Gastrocnemius medialis (tissue), 4 donors: ENCODE data around the gene USP21. TPM values are rescaled to one million over a fixed set of nuclear protein-coding genes. Genes with fewer than 3 reads are reported as not detected.
A peak's percentile ranks its signal among the peaks of the same experiment; 100 is the strongest.

Experiments
- ATAC-seq, 2 donors: fragments of 150-250 bp; one replicate each; pipeline ENCODE4 v1.9.1; 2016
- DNase-seq, 2 donors: peaks; one replicate each; pipeline ENCODE4 v3.0.0-alpha.2; 2019
- H3K27ac ChIP-seq, 4 donors: fragments of 200-600 bp; sonication (generic); 1 replicate in 1 of 4; 2 replicates in 3 of 4; pipeline ENCODE4 v1.5.1; 2016 to 2018; ENCODE audit warnings: mild to moderate bottlenecking in 2 of 4, moderate library complexity in 1 of 4
- H3K27me3 ChIP-seq, 3 donors: fragments of 200-600 bp; sonication (generic) in 2 of 3; 1 replicate in 1 of 3; 2 replicates in 2 of 3; pipeline versions ENCODE4 v1.5.1 to v1.6.0; 2016 to 2019; ENCODE audit warnings: mild to moderate bottlenecking in 1 of 3, moderate library complexity in 1 of 3
- H3K36me3 ChIP-seq, 2 donors: fragments of 200-600 bp; sonication (generic) in 1 of 2; one replicate each; pipeline ENCODE4 v1.5.1; 2017 to 2018
- H3K4me1 ChIP-seq, 2 donors: fragments of 200-600 bp; sonication (generic) in 1 of 2; one replicate each; pipeline ENCODE4 v1.5.1; 2016 to 2017; ENCODE audit warnings: mild to moderate bottlenecking in 2 of 2
- H3K4me3 ChIP-seq, 4 donors: fragments of 200-600 bp; sonication (generic) in 3 of 4; 1 replicate in 1 of 4; 2 replicates in 3 of 4; pipeline ENCODE4 v1.5.1; 2016 to 2019; ENCODE audit warnings: mild to moderate bottlenecking in 2 of 4
- H3K9me3 ChIP-seq, 3 donors: fragments of 200-600 bp; sonication (generic) in 2 of 3; 1 replicate in 1 of 3; 2 replicates in 2 of 3; pipeline ENCODE4 v1.5.1; 2016 to 2019
- POLR2A ChIP-seq, 2 donors: fragments of 450-650 bp; IDR thresholded peaks; one replicate each; pipeline ENCODE4 v1.6.1; 2017; ENCODE audit warnings: antibody characterized with exemption in 2 of 2, mild to moderate bottlenecking in 2 of 2, moderate library complexity in 2 of 2
- in situ Hi-C, 4 donors: fragments of 200-750 bp; cut with MboI; loops; one replicate each; pipeline versions ENCODE4 v1.15.0 to v1.8.0; 2017; ENCODE audit warnings: low sequenced_read_pairs in 4 of 4
- intact Hi-C: fragments of 100-400 bp; cut with DNase I; formaldehyde crosslinking; loops from one replicate; pipeline ENCODE4 v1.15.1; 2023; ENCODE audit warnings: low total_unique reads
- total RNA-seq, 4 donors: library from RNA; depleted of rRNA; stranded (reverse); fragments of >200 nt; gene quantifications; one replicate each; pipeline versions ENCODE4 v1.1.0 to v1.2.3, GENCODE V29; 2016
- TF ChIP-seq, protein P1 (sequence below), 5 experiments: fragments of 450-650 bp in 3 of 5; fragments of 200-600 bp in 2 of 5; sonication (generic) in 2 of 5; IDR thresholded peaks in 4 of 5; conservative IDR thresholded peaks in 1 of 5; 1 replicate in 4 of 5; 2 replicates in 1 of 5; pipeline ENCODE4 v1.5.1; 2016 to 2019; ENCODE audit warnings: antibody characterized with exemption in 5 of 5, mild to moderate bottlenecking in 3 of 5, moderate library complexity in 3 of 5

USP21 gene
- total RNA-seq, 4 donors from 2014 or later: 16.5 to 20.8 (median 18.0) TPM

DNA sequence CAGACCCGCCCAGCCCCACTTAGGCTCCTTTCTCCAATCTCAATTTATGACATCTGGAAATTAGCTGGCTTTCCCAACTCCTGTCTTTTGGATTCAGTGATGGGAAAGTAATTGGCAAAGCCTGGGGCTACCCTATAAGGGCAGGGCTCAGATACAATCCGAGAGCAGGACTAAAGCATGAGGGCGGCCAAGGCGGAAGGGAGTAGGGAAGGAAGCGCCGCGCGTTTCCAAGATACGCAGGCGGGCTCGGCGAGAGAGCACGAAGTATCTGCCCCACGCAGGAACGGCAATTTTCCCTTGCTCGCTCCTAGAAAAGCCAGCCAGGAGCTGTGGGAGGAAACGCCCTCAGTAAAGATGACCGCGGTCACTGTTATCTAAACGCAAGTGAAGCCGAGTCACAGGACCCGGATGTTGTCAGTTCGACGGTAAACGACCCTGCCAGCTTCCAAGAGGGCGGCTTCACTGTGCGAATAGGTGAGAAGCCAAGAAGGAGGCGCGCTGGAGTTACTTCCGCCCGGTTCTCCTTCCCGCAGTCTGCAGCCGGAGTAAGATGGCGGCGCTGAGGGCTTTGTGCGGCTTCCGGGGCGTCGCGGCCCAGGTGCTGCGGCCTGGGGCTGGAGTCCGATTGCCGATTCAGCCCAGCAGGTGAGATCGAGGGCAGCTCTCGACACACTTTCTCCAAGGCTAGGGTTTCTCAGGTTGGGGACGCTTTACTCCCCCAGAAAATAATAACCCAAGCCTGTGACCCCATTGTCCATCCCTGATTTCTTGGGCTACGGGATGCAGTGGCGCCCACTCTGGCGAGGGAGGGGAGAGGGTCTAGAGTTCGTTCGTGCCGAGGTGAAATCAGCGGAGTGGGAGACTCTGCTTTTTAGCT, 42.8 kb downstream of the USP21 start, which contains the start of gene NDUFS2:
Gene NDUFS2, plus strand, starts transcription at position 532 of the 877 bp plus-strand sequence. Its CDS starts 19 bp downstream, at position 551.
- DNase-seq (peak; percentile 99), ATAC-seq (peak; percentile 97)
- Histone ChIP-seq H3K9me3 (no peaks in the 10 kb centered on the region), H3K4me3 (peak within 1 kb of the TSS; percentile 66 to 93 (median 84)), H3K36me3 (peaks cover 0 to 34% of the 10 kb centered on the region in 2 donors), H3K27ac (peak within 1 kb of the TSS; percentile 94 to 99 (median 98)), H3K4me1 (peaks cover 58 to 81% of the 10 kb centered on the region in 2 donors), H3K27me3 (no peaks in the 10 kb centered on the region)
- TF ChIP-seq POLR2A (IDR thresholded peaks at IDR 0.05): peak; percentile 82 to 86
- TF ChIP-seq, protein P1, sequence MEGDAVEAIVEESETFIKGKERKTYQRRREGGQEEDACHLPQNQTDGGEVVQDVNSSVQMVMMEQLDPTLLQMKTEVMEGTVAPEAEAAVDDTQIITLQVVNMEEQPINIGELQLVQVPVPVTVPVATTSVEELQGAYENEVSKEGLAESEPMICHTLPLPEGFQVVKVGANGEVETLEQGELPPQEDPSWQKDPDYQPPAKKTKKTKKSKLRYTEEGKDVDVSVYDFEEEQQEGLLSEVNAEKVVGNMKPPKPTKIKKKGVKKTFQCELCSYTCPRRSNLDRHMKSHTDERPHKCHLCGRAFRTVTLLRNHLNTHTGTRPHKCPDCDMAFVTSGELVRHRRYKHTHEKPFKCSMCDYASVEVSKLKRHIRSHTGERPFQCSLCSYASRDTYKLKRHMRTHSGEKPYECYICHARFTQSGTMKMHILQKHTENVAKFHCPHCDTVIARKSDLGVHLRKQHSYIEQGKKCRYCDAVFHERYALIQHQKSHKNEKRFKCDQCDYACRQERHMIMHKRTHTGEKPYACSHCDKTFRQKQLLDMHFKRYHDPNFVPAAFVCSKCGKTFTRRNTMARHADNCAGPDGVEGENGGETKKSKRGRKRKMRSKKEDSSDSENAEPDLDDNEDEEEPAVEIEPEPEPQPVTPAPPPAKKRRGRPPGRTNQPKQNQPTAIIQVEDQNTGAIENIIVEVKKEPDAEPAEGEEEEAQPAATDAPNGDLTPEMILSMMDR (IDR thresholded peaks at IDR 0.05 in 4 of 5, conservative IDR thresholded peaks at IDR 0.05 in 1 of 5): peak in 1 of 5 experiments; percentile 18
- intact Hi-C loops (loop anchor here (1.0 to 5.0 kb wide), 4 partner anchors 25 to 185 kb away; partner anchors contain the start of genes DEDD and TOMM40L), in situ Hi-C loops (loop anchor here in 2 of 4 donors (25.0 kb wide), 1 partner anchor 535 kb away; the partner anchor contains the start of gene DUSP12 (in 2 of the 2))

DNA sequence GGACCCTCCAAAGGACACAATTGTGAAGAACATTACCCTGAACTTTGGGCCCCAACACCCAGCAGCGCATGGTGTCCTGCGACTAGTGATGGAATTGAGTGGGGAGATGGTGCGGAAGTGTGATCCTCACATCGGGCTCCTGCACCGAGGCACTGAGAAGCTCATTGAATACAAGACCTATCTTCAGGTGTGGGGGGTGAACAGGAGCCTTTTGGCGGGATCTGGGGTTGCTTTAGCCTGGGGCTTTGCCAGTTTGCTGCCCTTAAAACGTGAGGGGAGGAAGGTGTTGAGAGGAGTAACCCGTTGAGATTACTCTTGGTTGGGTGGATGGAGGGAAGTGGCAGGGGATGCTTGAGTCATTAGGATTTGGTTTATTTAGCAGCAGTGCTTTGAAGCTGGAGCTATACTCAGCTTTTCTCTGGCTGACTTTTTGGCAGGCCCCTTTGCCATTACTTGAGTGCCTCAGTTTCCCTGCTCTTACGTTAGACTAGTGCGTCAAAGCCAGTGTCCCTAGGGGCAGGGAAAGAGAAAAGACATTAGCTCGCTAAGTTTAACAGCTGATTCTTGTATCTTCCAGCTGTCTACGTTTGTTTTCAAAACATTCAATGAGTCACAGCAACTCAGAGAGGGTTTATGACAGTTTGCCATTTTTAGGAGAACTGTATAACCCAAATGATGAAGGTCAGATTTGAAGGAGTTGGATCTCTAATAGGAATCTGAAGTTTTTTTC, 47.3 kb downstream of the USP21 start:
- intact Hi-C loops (no loop called here), in situ Hi-C loops (loop anchor here in 2 of 4 donors (25.0 kb wide), 1 partner anchor 531 kb away; the partner anchor contains the start of gene DUSP12 (in 2 of the 2))
- H3K4me1 ChIP-seq: peaks cover 19 to 54% of the 10 kb centered on the region in 2 donors
- H3K27ac ChIP-seq: peak overlapping the region; percentile 77 to 99 (median 96)
- DNase-seq (no peak), ATAC-seq (no peak)
- peaks cover 0 to 69% of the 10 kb centered on the region in 2 donors for H3K36me3 ChIP-seq
- H3K9me3 ChIP-seq: no peaks in the 10 kb centered on the region
- no peak for TF ChIP-seq POLR2A (IDR thresholded peaks at IDR 0.05)
- TF ChIP-seq, protein P1 (IDR thresholded peaks at IDR 0.05 in 4 of 5, conservative IDR thresholded peaks at IDR 0.05 in 1 of 5): no peak
- H3K4me3 ChIP-seq: no peak overlapping the region
- no peaks in the 10 kb centered on the region for H3K27me3 ChIP-seq

DNA sequence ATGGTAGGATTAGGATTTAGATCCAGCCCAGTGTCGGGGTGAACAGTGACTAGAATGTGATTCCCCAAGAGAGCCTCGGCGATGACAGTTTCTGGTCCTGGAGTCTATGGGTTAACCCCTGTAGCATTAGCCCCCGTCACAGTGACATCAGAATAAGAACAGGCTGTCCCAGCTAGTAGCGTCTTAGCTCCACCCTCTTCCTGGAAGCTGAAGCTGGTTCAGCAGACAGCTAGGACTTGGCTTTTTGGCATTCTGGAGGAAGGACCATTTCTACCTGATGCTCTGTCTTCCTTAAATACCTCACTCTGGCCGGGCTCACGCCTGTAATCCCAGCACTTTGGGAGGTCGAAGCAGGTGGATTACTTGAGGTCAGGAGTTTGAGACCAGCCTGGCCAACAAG, 47.9 kb downstream of the USP21 start:
- intact Hi-C loops: no loop called here
- Histone ChIP-seq H3K27me3 (no peaks in the 10 kb centered on the region), H3K4me3 (peak overlapping the region in 1 of 4 donors; percentile 20), H3K4me1 (peaks cover 19 to 53% of the 10 kb centered on the region in 2 donors), H3K27ac (peak overlapping the region; percentile 77 to 99 (median 96)), H3K9me3 (no peaks in the 10 kb centered on the region), H3K36me3 (peaks cover 0 to 75% of the 10 kb centered on the region in 2 donors)
- in situ Hi-C loops: loop anchor here in 2 of 4 donors (25.0 kb wide), 1 partner anchor 530 kb away; the partner anchor contains the start of gene DUSP12 (in 2 of the 2)
- ATAC-seq (peak; percentile 64 to 75), DNase-seq (peak; percentile 44 to 60)
- TF ChIP-seq, protein P1 (IDR thresholded peaks at IDR 0.05 in 4 of 5, conservative IDR thresholded peaks at IDR 0.05 in 1 of 5): no peak
- peak; percentile 53 to 54 for TF ChIP-seq POLR2A (IDR thresholded peaks at IDR 0.05)

DNA sequence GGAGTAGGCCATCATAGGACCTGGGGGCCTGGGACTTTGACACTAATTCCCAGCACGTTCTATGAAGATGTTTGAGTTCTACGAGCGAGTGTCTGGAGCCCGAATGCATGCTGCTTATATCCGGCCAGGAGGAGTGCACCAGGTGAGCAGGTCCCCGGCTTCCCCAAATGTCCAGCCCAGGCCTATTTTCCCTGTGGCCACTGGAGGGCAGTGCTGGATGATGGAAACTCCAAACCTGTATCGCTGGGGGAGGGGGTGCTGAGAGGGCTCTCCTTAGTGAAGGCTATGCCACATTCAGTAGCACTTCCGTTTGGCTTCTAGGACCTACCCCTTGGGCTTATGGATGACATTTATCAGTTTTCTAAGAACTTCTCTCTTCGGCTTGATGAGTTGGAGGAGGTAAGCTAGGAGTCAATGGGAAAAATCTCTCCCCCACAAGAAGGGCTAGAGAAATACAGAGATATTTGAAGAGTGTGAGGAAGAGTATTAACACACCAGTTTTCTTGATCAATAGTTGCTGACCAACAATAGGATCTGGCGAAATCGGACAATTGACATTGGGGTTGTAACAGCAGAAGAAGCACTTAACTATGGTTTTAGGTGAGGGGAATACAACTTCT, 50.6 kb downstream of the USP21 start:
- DNase-seq (peak; percentile 62 to 71), ATAC-seq (peak; percentile 48 to 85)
- Histone ChIP-seq H3K4me1 (peaks cover 4 to 32% of the 10 kb centered on the region in 2 donors), H3K9me3 (no peaks in the 10 kb centered on the region), H3K4me3 (no peak overlapping the region), H3K27ac (peak overlapping the region; percentile 77 to 99 (median 96)), H3K27me3 (no peaks in the 10 kb centered on the region), H3K36me3 (peaks cover 0 to 87% of the 10 kb centered on the region in 2 donors)
- TF ChIP-seq, protein P1 (IDR thresholded peaks at IDR 0.05 in 4 of 5, conservative IDR thresholded peaks at IDR 0.05 in 1 of 5): peak; percentile 79 to 89 (median 84)
- TF ChIP-seq POLR2A (IDR thresholded peaks at IDR 0.05): no peak
- intact Hi-C loops (loop anchor here (1.0 kb wide), 1 partner anchor 15 kb away; no protein-coding TSS in a partner anchor), in situ Hi-C loops (loop anchor here in 2 of 4 donors (25.0 kb wide), 1 partner anchor 527 kb away; the partner anchor contains the start of gene DUSP12 (in 2 of the 2))
